ENCODE results near the gene LBX2. TPM values are rescaled to one million over a fixed set of nuclear protein-coding genes. Genes with fewer than 3 reads are reported as not detected.
"Not testable (repeated sequence)": the region's sequence is repeated elsewhere in the genome, so short reads cannot be mapped to it uniquely, and the experiment has no call there.

The LBX2 gene
- total RNA-seq, 2 donors from 2014 or later, result 2.3 to 7.6 TPM

- Histone ChIP-seq H3K27me3 (no peaks in the 10 kb centered on the region), H3K36me3 (replicated peaks in 1 of 2; ENCODE audit: insufficient read depth in 1 of 2, low read depth in 2 of 2) (peaks cover 0 to 7% of the 10 kb centered on the region in 2 donors), H3K9me3 (no peaks in the 10 kb centered on the region), H3K4me3 (no peak overlapping the region), H3K4me1 (peaks cover 20% of the 10 kb centered on the region), H3K27ac (no peak overlapping the region)
- 68 to 69% methylated on average over 2 of the region's 2 CpGs for WGBS, 2 donors
- ATAC-seq, result no peak
- DNase-seq, result no peak
- intact Hi-C loops (cut with DNase I), result loop anchor here (5.0 kb wide), 1 partner anchor 91 kb away; no protein-coding TSS in a partner anchor
- TF ChIP-seq, protein P1, sequence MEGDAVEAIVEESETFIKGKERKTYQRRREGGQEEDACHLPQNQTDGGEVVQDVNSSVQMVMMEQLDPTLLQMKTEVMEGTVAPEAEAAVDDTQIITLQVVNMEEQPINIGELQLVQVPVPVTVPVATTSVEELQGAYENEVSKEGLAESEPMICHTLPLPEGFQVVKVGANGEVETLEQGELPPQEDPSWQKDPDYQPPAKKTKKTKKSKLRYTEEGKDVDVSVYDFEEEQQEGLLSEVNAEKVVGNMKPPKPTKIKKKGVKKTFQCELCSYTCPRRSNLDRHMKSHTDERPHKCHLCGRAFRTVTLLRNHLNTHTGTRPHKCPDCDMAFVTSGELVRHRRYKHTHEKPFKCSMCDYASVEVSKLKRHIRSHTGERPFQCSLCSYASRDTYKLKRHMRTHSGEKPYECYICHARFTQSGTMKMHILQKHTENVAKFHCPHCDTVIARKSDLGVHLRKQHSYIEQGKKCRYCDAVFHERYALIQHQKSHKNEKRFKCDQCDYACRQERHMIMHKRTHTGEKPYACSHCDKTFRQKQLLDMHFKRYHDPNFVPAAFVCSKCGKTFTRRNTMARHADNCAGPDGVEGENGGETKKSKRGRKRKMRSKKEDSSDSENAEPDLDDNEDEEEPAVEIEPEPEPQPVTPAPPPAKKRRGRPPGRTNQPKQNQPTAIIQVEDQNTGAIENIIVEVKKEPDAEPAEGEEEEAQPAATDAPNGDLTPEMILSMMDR (IDR thresholded peaks at IDR 0.05), result no peak
- no peak for TF ChIP-seq POLR2A (IDR thresholded peaks at IDR 0.05)
These were observed 13.3 kb downstream of the LBX2 start for GRCh38 chr2:74486141-74486540.

DNA sequence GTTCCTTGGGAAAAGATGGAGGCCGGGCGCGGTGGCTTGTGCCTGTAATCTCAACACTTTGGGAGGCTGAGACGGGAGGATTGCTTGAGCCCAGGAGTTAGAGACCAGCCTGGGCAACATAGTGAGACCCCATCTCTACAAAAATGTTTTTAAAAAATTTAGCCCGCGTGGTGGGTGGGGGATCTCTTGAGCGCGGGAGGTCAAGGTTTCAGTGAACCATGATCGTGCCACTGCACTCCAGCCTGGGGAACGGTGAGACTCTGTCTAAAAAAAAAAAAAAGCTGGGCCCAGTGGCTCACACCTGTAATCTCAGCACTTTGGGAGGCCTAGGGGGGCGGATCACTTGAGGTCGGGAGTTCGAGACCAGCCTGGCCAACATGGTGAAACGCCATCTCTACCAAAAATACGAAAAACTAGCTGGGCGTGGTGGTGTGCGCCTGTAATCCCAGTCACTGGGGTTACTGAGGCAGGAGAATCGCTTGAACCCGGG, 15.7 kb downstream of the LBX2 start:
- Histone ChIP-seq H3K4me1 (peaks cover 27% of the 10 kb centered on the region), H3K4me3 (peak overlapping the region; percentile 35 to 67), H3K27ac (peak overlapping the region in 1 of 4 donors; percentile 74)
- H3K36me3 ChIP-seq (replicated peaks in 1 of 2; ENCODE audit: insufficient read depth in 1 of 2, low read depth in 2 of 2); H3K9me3 ChIP-seq; H3K27me3 ChIP-seq; ATAC-seq; intact Hi-C loops (cut with DNase I); DNase-seq: not testable (repeated sequence)
- WGBS, 2 donors, result 69 to 77% methylated on average over 19 of the region's 19 CpGs

DNA sequence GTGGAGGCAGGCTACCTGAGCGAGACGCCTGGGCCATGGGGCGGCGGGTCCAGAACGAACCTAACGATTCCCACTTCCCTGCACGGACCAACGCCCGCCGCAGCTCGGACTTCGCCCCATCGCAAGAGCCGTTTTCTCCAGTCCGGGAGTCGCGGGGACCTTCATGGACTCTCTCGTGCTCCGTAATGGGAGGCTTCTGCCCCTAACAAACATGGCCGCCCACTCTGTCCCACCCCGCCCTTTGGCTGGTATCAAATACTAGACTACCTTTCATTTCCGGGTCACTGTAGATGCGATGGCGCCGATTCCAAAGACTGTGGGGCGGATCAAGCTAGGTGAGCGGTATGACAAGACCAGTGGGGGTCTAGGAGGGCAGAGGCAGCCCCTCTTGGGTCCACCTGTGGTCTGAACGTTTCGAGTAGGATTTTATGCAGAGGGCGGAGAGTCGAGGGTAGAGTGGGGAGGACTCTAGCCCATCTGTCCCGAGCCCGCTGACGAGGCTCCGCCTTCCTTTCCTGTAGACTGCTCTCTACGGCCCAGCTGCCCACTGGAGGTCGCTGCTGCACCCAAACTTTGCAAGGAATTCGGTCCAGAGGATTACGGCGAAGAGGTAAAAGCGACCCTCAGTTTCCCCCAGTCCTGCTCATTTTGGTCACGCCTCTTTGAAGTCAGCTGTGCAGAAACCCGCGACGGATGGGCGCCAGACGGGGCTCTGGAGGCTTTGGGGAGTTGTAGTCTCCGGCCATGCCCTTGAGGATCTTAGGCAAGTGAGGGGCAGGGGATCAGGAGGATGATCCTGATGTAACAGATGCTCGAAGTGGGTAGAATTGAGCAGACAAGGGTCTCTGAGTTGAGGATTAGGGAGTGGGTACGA, 16.4 kb downstream of the LBX2 start, which contains the start of the genes CCDC142 and TTC31:
TSS of gene CCDC142 (minus strand) at position 198 of the 874 bp plus-strand sequence. CDS start at position 37, 161 bp downstream.
TSS of gene TTC31 (plus strand) at position 281 of the 874 bp plus-strand sequence. CDS start at position 296, 15 bp downstream.
- Histone ChIP-seq H3K27me3 (no peaks in the 10 kb centered on the region), H3K4me3 (peak within 1 kb of the TSS; percentile 35 to 67), H3K27ac (peak within 1 kb of the TSS; percentile 74 to 89 (median 80)), H3K4me1 (peaks cover 27% of the 10 kb centered on the region), H3K9me3 (no peaks in the 10 kb centered on the region), H3K36me3 (replicated peaks in 1 of 2; ENCODE audit: insufficient read depth in 1 of 2, low read depth in 2 of 2) (no peaks in the 10 kb centered on the region)
- ATAC-seq (peak; percentile 97), DNase-seq (peak; percentile 95 to 98 (median 96))
- intact Hi-C loops (cut with DNase I), result no loop called here
- 0 to 1% methylated on average over 39 to 50 of the region's 50 CpGs for WGBS, 2 donors
- TF ChIP-seq, protein P1 (IDR thresholded peaks at IDR 0.05), result peak; percentile 76 to 96 (median 90)
- peak in 2 of 3 donors; percentile 62 to 64 for TF ChIP-seq POLR2A (IDR thresholded peaks at IDR 0.05)

DNA sequence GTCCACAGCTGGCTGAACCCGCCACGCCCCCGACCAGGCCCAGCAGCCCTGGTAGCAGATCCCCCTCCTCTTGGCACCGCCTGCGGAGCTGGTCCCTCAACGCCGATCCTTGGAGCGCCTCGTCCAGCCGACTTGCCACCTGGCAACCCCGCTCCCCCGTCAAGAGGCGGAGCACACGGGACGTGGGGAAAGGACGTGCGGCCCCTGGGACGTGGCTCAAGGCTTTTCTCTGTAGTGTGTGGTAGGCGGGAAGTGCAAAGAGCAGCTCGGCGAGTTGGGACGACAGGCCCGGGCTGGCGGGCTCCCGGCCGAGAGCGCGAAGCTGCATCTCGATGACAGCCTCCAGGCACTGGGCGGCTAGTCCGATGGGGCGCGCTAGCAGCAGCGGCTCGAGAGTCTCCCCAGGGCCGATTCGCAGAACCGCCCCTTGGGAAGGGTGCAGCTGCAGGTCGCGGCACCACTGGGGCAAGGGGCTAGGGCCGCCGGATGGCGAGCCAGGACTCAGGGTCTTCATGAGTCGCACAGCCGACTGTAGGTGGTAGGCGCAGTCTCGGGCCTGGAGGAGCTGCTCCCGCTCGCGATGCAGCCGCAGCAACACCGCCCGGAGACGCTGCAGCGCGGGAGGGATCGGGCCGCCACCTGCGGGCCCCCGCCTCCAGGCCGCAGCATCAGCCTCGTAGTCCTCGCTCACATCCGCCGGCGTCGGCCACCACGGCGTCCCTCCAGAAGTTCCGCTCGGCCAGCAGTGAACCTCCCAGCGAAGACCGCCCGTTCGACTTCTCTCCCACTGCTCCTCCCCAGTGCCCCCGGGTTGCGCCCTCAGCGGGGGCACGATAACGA, 17.2 kb downstream of the LBX2 start:
- H3K36me3 ChIP-seq (replicated peaks in 1 of 2; ENCODE audit: insufficient read depth in 1 of 2, low read depth in 2 of 2), result no peaks in the 10 kb centered on the region
- H3K4me1 ChIP-seq, result peaks cover 27% of the 10 kb centered on the region
- WGBS, 2 donors, result 0 to 2% methylated on average over 1 to 75 of the region's 80 CpGs
- peak overlapping the region; percentile 74 to 89 (median 80) for H3K27ac ChIP-seq
- no peaks in the 10 kb centered on the region for H3K27me3 ChIP-seq
- peak; percentile 53 for ATAC-seq
- H3K9me3 ChIP-seq, result no peaks in the 10 kb centered on the region
- DNase-seq, result peak in 3 of 4 donors; percentile 23 to 63 (median 56)
- TF ChIP-seq, protein P1 (IDR thresholded peaks at IDR 0.05), result no peak
- no peak for TF ChIP-seq POLR2A (IDR thresholded peaks at IDR 0.05)
- intact Hi-C loops (cut with DNase I), result no loop called here
- H3K4me3 ChIP-seq, result peak overlapping the region; percentile 35 to 67
